WTC11 (cell line): Measurements from ENCODE around the gene CLIC1. TPM values are rescaled to one million over a fixed set of nuclear protein-coding genes. Genes with fewer than 3 reads are reported as not detected.

Experiments used
- ATAC-seq: fragments of 200-7000 bp; cut with Tn5 transposase; 2 replicates; pipeline ENCODE4 v1.10.0; 2021; ENCODE audit warnings: mild to moderate bottlenecking, moderate library complexity
- CTCF ChIA-PET: fragments of 300-600 bp; sonication (Branson Sonifier 250); formaldehyde crosslinking; loops from one replicate; lab custom pipeline; 2021; ENCODE audit warnings: antibody characterized with exemption; lab: Charles Lee
- POLR2A ChIA-PET: fragments of 350-600 bp; sonication (Branson Sonifier 250); formaldehyde crosslinking; loops from one replicate; lab custom pipeline; 2021; ENCODE audit warnings: antibody characterized with exemption; lab: Charles Lee
- DNase-seq: peaks from one replicate; pipeline ENCODE4 v3.0.0; 2021; ENCODE audit warnings: low spot score
- H3K27ac Mint-ChIP-seq: 2 replicates; pipeline ENCODE4 v1.8.0; 2021; ENCODE audit warnings: mixed read lengths
- H3K27me3 Mint-ChIP-seq: 2 replicates; pipeline ENCODE4 v1.8.0; 2021; ENCODE audit warnings: low read depth, mild to moderate bottlenecking, moderate library complexity, mixed read lengths
- H3K36me3 Mint-ChIP-seq: 2 replicates; pipeline ENCODE4 v1.8.0; 2021; ENCODE audit warnings: mixed read lengths
- H3K4me1 Mint-ChIP-seq: 2 replicates; pipeline ENCODE4 v1.8.0; 2022; ENCODE audit warnings: mixed read lengths
- H3K4me3 Mint-ChIP-seq: 2 replicates; pipeline ENCODE4 v1.8.0; 2021; ENCODE audit warnings: mild to moderate bottlenecking, moderate library complexity, mixed read lengths
- H3K9me3 Mint-ChIP-seq: 2 replicates; pipeline ENCODE4 v1.8.0; 2021; ENCODE audit warnings: mixed read lengths
- ATF1 ChIP-seq: sonication (generic); formaldehyde crosslinking; IDR thresholded peaks from 2 replicates; pipeline ENCODE4 v1.8.1; 2023; ENCODE audit warnings: mild to moderate bottlenecking, moderate library complexity, missing genetic modification reagents
- ELF4 ChIP-seq: sonication (generic); formaldehyde crosslinking; IDR thresholded peaks from 2 replicates; pipeline ENCODE4 v1.8.1; 2022; ENCODE audit warnings: low read depth, mild to moderate bottlenecking, moderate library complexity, missing genetic modification reagents
- GABPB1 ChIP-seq: sonication (generic); formaldehyde crosslinking; IDR thresholded peaks from 2 replicates; pipeline ENCODE4 v1.8.1; 2023; ENCODE audit warnings: mild to moderate bottlenecking, missing genetic modification reagents
- IRF2 ChIP-seq: sonication (generic); formaldehyde crosslinking; IDR thresholded peaks from 2 replicates; pipeline ENCODE4 v1.8.0; 2022; ENCODE audit warnings: low read depth, missing genetic modification reagents, borderline replicate concordance
- JUN ChIP-seq: sonication (generic); formaldehyde crosslinking; IDR thresholded peaks from 2 replicates; pipeline ENCODE4 v1.8.0; 2023; ENCODE audit warnings: mild to moderate bottlenecking, missing genetic modification reagents
- MYBL2 ChIP-seq: sonication (generic); formaldehyde crosslinking; IDR thresholded peaks from 2 replicates; pipeline ENCODE4 v1.8.1; 2023; ENCODE audit warnings: mild to moderate bottlenecking, moderate library complexity, missing genetic modification reagents
- NR1H2 ChIP-seq: sonication (generic); formaldehyde crosslinking; IDR thresholded peaks from 2 replicates; pipeline ENCODE4 v1.9.0; 2021; ENCODE audit warnings: mild to moderate bottlenecking, moderate library complexity, missing genetic modification reagents
- TP53 ChIP-seq: sonication (generic); formaldehyde crosslinking; IDR thresholded peaks from 2 replicates; pipeline ENCODE4 v1.8.1; 2023; ENCODE audit warnings: mild to moderate bottlenecking, missing genetic modification reagents
- total RNA-seq: library from RNA; stranded (reverse); gene quantifications from 3 replicates; pipeline ENCODE4 v1.2.3, GENCODE V29; 2021
- TF ChIP-seq, protein P1 (sequence below): sonication (generic); formaldehyde crosslinking; IDR thresholded peaks from 2 replicates; pipeline ENCODE4 v1.8.1; 2022; ENCODE audit warnings: mild to moderate bottlenecking, missing genetic modification reagents, moderate library complexity, borderline replicate concordance
- TF ChIP-seq, protein P2 (sequence below): fragments of 250-450 bp; sonication (Bioruptor Pico); IDR thresholded peaks from 2 replicates; pipeline ENCODE4 v2.1.2; 2022; ENCODE audit warnings: mild to moderate bottlenecking, moderate library complexity
- TF ChIP-seq, protein P3 (sequence below): sonication (generic); formaldehyde crosslinking; IDR thresholded peaks from 2 replicates; pipeline ENCODE4 v1.8.0; 2022; ENCODE audit warnings: mild to moderate bottlenecking, missing genetic modification reagents
- TF ChIP-seq, protein P4 (sequence below): fragments of 250-450 bp; sonication (Bioruptor Pico); IDR thresholded peaks from 2 replicates; pipeline ENCODE4 v1.8.0; 2021; ENCODE audit warnings: mild to moderate bottlenecking
- TF ChIP-seq, protein P5 (sequence below): sonication (generic); formaldehyde crosslinking; conservative IDR thresholded peaks from 2 replicates; pipeline ENCODE4 v1.8.1; 2023; ENCODE audit warnings: mild to moderate bottlenecking, low read depth, missing genetic modification reagents, moderate library complexity
- TF ChIP-seq, protein P6 (sequence below): sonication (generic); formaldehyde crosslinking; IDR thresholded peaks from 2 replicates; pipeline ENCODE4 v1.8.1; 2022; ENCODE audit warnings: low read depth, missing genetic modification reagents, borderline replicate concordance

CLIC1 gene
- total RNA-seq, 1 experiment from 2014 or later, result 244 TPM

DNA sequence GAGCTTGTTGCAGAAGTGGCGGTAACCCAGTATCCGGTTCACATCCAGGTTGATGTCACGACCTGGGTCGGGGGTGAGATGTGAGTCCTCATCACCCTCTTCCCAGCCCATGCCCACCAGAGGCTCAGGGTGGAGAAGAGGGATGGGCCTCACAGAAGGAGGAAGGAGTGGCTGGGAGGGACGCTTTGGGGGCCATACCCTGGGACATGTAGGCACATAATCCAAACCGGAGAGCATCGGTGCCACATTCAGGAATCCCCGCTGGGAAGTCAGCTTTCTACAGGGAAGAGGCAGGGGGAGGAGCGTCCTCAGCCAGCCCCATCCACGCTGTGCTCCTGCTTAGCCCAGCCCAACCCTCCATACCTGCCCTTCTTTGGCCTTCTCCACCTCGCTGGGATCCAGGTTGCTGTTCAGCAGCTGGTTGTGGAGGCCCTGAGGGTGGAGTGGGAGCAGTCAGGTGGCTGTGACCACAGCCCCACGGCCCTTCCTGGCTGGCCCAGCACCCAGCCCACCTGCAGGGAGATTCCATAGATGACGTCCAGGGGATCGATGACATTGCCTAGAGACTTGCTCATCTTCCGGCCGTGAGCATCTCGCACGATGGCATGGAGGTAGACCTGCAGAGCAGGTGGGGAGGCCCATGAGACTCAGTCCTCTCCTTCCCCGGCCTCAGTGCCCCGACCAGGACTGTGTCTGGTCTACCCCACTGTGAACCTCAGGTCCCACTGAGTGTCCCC is 44.3 kb upstream of the CLIC1 start (continued):
- TF ChIP-seq JUN (CRISPR knock-in tag), result no peak
- TF ChIP-seq, protein P1, sequence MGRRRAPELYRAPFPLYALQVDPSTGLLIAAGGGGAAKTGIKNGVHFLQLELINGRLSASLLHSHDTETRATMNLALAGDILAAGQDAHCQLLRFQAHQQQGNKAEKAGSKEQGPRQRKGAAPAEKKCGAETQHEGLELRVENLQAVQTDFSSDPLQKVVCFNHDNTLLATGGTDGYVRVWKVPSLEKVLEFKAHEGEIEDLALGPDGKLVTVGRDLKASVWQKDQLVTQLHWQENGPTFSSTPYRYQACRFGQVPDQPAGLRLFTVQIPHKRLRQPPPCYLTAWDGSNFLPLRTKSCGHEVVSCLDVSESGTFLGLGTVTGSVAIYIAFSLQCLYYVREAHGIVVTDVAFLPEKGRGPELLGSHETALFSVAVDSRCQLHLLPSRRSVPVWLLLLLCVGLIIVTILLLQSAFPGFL (CRISPR knock-in tag), result no peak
- TF ChIP-seq, all 79 proteins: peak for 0

DNA sequence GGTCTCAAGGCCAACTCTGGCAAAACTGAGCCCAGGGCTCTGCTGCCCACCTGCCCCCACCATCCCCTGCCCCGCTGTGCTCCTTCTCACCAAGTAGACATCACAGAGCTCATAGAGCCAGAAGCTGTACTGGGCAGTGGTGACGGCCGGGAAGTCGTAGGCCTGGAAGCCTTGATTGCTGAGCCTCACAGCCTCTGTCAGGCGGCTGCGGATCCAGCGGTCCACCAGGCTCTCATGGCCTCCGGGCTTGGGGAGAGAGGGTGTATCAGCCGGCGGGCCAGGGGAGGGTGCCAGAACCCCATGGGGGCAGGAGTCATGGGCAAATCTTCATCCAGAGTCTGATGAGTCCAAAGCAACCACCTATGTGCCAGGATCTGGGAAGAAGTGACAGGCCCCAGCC is 43.6 kb upstream of the CLIC1 start:
- TF ChIP-seq, protein P2, sequence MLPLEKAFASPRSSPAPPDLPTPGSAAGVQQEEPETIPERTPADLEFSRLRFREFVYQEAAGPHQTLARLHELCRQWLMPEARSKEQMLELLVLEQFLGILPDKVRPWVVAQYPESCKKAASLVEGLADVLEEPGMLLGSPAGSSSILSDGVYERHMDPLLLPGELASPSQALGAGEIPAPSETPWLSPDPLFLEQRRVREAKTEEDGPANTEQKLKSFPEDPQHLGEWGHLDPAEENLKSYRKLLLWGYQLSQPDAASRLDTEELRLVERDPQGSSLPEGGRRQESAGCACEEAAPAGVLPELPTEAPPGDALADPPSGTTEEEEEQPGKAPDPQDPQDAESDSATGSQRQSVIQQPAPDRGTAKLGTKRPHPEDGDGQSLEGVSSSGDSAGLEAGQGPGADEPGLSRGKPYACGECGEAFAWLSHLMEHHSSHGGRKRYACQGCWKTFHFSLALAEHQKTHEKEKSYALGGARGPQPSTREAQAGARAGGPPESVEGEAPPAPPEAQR (CRISPR knock-in tag), result no peak
- TF ChIP-seq, protein P3, sequence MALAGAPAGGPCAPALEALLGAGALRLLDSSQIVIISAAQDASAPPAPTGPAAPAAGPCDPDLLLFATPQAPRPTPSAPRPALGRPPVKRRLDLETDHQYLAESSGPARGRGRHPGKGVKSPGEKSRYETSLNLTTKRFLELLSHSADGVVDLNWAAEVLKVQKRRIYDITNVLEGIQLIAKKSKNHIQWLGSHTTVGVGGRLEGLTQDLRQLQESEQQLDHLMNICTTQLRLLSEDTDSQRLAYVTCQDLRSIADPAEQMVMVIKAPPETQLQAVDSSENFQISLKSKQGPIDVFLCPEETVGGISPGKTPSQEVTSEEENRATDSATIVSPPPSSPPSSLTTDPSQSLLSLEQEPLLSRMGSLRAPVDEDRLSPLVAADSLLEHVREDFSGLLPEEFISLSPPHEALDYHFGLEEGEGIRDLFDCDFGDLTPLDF (CRISPR knock-in tag), result no peak
- no peak for TF ChIP-seq ATF1 (CRISPR knock-in tag)
- no peak for TF ChIP-seq NR1H2 (CRISPR knock-in tag)
- no peak for TF ChIP-seq IRF2 (CRISPR knock-in tag)
- TF ChIP-seq, protein P4, sequence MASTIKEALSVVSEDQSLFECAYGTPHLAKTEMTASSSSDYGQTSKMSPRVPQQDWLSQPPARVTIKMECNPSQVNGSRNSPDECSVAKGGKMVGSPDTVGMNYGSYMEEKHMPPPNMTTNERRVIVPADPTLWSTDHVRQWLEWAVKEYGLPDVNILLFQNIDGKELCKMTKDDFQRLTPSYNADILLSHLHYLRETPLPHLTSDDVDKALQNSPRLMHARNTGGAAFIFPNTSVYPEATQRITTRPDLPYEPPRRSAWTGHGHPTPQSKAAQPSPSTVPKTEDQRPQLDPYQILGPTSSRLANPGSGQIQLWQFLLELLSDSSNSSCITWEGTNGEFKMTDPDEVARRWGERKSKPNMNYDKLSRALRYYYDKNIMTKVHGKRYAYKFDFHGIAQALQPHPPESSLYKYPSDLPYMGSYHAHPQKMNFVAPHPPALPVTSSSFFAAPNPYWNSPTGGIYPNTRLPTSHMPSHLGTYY (CRISPR knock-in tag), result no peak
- TF ChIP-seq GABPB1 (CRISPR knock-in tag), result no peak
- TF ChIP-seq, protein P5, sequence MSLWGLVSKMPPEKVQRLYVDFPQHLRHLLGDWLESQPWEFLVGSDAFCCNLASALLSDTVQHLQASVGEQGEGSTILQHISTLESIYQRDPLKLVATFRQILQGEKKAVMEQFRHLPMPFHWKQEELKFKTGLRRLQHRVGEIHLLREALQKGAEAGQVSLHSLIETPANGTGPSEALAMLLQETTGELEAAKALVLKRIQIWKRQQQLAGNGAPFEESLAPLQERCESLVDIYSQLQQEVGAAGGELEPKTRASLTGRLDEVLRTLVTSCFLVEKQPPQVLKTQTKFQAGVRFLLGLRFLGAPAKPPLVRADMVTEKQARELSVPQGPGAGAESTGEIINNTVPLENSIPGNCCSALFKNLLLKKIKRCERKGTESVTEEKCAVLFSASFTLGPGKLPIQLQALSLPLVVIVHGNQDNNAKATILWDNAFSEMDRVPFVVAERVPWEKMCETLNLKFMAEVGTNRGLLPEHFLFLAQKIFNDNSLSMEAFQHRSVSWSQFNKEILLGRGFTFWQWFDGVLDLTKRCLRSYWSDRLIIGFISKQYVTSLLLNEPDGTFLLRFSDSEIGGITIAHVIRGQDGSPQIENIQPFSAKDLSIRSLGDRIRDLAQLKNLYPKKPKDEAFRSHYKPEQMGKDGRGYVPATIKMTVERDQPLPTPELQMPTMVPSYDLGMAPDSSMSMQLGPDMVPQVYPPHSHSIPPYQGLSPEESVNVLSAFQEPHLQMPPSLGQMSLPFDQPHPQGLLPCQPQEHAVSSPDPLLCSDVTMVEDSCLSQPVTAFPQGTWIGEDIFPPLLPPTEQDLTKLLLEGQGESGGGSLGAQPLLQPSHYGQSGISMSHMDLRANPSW (CRISPR knock-in tag), result no peak
- TF ChIP-seq, protein P6, sequence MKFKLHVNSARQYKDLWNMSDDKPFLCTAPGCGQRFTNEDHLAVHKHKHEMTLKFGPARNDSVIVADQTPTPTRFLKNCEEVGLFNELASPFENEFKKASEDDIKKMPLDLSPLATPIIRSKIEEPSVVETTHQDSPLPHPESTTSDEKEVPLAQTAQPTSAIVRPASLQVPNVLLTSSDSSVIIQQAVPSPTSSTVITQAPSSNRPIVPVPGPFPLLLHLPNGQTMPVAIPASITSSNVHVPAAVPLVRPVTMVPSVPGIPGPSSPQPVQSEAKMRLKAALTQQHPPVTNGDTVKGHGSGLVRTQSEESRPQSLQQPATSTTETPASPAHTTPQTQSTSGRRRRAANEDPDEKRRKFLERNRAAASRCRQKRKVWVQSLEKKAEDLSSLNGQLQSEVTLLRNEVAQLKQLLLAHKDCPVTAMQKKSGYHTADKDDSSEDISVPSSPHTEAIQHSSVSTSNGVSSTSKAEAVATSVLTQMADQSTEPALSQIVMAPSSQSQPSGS, result no peak
- no peak for TF ChIP-seq MYBL2 (CRISPR knock-in tag)
- TF ChIP-seq TP53 (CRISPR knock-in tag), result no peak
- TF ChIP-seq ELF4 (CRISPR knock-in tag), result no peak
- TF ChIP-seq, all 79 proteins: peak for 0
- no peak for DNase-seq
- ATAC-seq, result no peak
- ChIA-PET POLR2A (interaction anchor here (0.6 kb wide), 1 partner anchor 77 kb away, joined by 4 read pairs; no protein-coding TSS in a partner anchor), CTCF (interaction anchor here (1.1 to 1.5 kb wide), 4 partner anchors 10 to 142 kb away, joined by 3 to 6 read pairs (median 4); partner anchors contain the start of gene LSM2)
- H3K27me3 Mint-ChIP-seq, result no peaks in the 10 kb centered on the region
- no peak overlapping the region for H3K4me3 Mint-ChIP-seq
- 0 out of 2 replicates have a peak, but pooled peaks cover 2% of the 10 kb centered on the region for H3K4me1 Mint-ChIP-seq
- peaks cover 27% of the 10 kb centered on the region for H3K36me3 Mint-ChIP-seq
- no peaks in the 10 kb centered on the region for H3K9me3 Mint-ChIP-seq
- H3K27ac Mint-ChIP-seq, result no peak overlapping the region
